GM12878 (cell line): Measurements from ENCODE around the gene FGGY. TPM values are rescaled to one million over a fixed set of nuclear protein-coding genes. Genes with fewer than 3 reads are reported as not detected.

Experiments
- ATAC-seq: fragments of 200-7000 bp; cut with Tn5 transposase; 3 replicates; pipeline ENCODE4 v1.9.1; 2020; ENCODE audit warnings: mild to moderate bottlenecking, moderate library complexity
- BruUV-seq: library from RNA; stranded (reverse); fragments of 400-500 nt; replicated peaks from 2 replicates; lab custom pipeline; 2021; lab: Mats Ljungman, UMichigan
- CTCF ChIA-PET: fragments of 300-600 bp; sonication (Branson Sonifier 250); formaldehyde crosslinking; extraction: SDS; loops from one replicate; lab custom pipeline; 2021; ENCODE audit warnings: inconsistent platforms; lab: Yijun Ruan, JAX
- POLR2A ChIA-PET: fragments of 350-600 bp; formaldehyde crosslinking; extraction: SDS; loops from one replicate; lab custom pipeline; 2021; ENCODE audit warnings: inconsistent platforms; lab: Charles Lee
- RAD21 ChIA-PET: fragments of 300-600 bp; sonication (Branson Sonifier 250); formaldehyde crosslinking; loops from one replicate; lab custom pipeline; 2023; ENCODE audit warnings: antibody characterized with exemption; ENCODE audit not compliant: unreplicated experiment; lab: Charles Lee
- SMC1A ChIA-PET: fragments of 300-600 bp; sonication (Branson Sonifier 250); formaldehyde crosslinking; loops from one replicate; lab custom pipeline; 2023; ENCODE audit not compliant: unreplicated experiment, uncharacterized antibody; lab: Charles Lee
- DNase-seq: peaks from one replicate; pipeline ENCODE4 v3.0.0-alpha.2; 2011; ENCODE audit warnings: low read depth, low spot score
- FAIRE-seq: peaks from 3 replicates; lab custom pipeline; 2011; peaks lifted over from hg19 to GRCh38; lab: Jason Lieb, UNC
- H2AFZ ChIP-seq: 2 replicates; pipeline ENCODE4 v1.6.0; 2011; ENCODE audit warnings: low read depth, low read length, control low read depth; ENCODE audit not compliant: control insufficient read depth
- H3K27ac ChIP-seq: 2 replicates; pipeline ENCODE4 v1.5.1; 2011; ENCODE audit warnings: control low read depth; ENCODE audit not compliant: control insufficient read depth, insufficient read depth
- H3K27me3 ChIP-seq, 2 experiments: replicated peaks in 1 of 2; 2 replicates each; pipeline versions ENCODE4 v1.6.0 to v1.6.1; 2011; ENCODE audit warnings: low read length in 1 of 2; ENCODE audit not compliant: control insufficient read depth in 2 of 2, insufficient read depth in 2 of 2
- H3K36me3 ChIP-seq, 2 experiments: 2 replicates each; pipeline ENCODE4 v1.5.1; 2011; ENCODE audit warnings: low read length in 1 of 2; ENCODE audit not compliant: control insufficient read depth in 2 of 2, insufficient read depth in 2 of 2
- H3K4me1 ChIP-seq: 2 replicates; pipeline ENCODE4 v1.6.1; 2011; ENCODE audit warnings: mild to moderate bottlenecking, low read length, moderate library complexity, mixed read lengths; ENCODE audit not compliant: control insufficient read depth, insufficient read depth
- H3K4me2 ChIP-seq: 2 replicates; pipeline ENCODE4 v1.6.0; 2011; ENCODE audit warnings: control low read depth; ENCODE audit not compliant: control insufficient read depth, insufficient read depth
- H3K4me3 ChIP-seq: fragments of 200-600 bp; sonication (generic); 2 replicates; pipeline ENCODE4 v1.5.1; 2016
- H3K79me2 ChIP-seq: 2 replicates; pipeline ENCODE4 v1.6.0; 2011; ENCODE audit warnings: low read length; ENCODE audit not compliant: control insufficient read depth, insufficient read depth
- H3K9ac ChIP-seq: 2 replicates; pipeline ENCODE4 v1.8.0; 2011; ENCODE audit warnings: low read length, control low read depth, mixed read lengths; ENCODE audit not compliant: control insufficient read depth, insufficient read depth
- H3K9me3 ChIP-seq: replicated peaks from 3 replicates; pipeline ENCODE4 v1.5.1; 2011; ENCODE audit warnings: mild to moderate bottlenecking, low read length; ENCODE audit not compliant: control insufficient read depth, insufficient read depth
- H4K20me1 ChIP-seq: 2 replicates; pipeline ENCODE4 v1.6.0; 2011; ENCODE audit not compliant: control insufficient read depth, insufficient read depth
- CEBPZ ChIP-seq: fragments of 150-350 bp; IDR thresholded peaks from 2 replicates; pipeline ENCODE4 v1.6.1; 2016; ENCODE audit warnings: low read depth, low read length
- RAD21 ChIP-seq: IDR thresholded peaks from 2 replicates; pipeline ENCODE4 v1.6.1; 2011; ENCODE audit warnings: mild to moderate bottlenecking, low read depth, low read length, moderate library complexity; ENCODE audit not compliant: insufficient read depth
- RB1 ChIP-seq: fragments of 450-650 bp; formaldehyde crosslinking; IDR thresholded peaks from 2 replicates; pipeline ENCODE4 v1.6.1; 2017; ENCODE audit warnings: mild to moderate bottlenecking, borderline replicate concordance
- RFX5 ChIP-seq: IDR thresholded peaks from 2 replicates; pipeline ENCODE4 v1.6.1; 2011; ENCODE audit warnings: low read depth, low read length, improper control_type of control experiment
- ZZZ3 ChIP-seq: IDR thresholded peaks from 2 replicates; pipeline ENCODE4 v1.6.1; 2011; ENCODE audit warnings: low read depth; ENCODE audit not compliant: control insufficient read depth, insufficient read length
- WGBS: methylation state at CpG from one replicate; pipeline ENCODE4 v1.1.6; 2016; ENCODE audit warnings: low lambda C conversion rate; ENCODE audit not compliant: insufficient replicate concordance, insufficient coverage; ENCODE audit errors: missing lambda C conversion rate; 5-methylcytosine and 5-hydroxymethylcytosine counted together
- in situ Hi-C: fragments of 300-500 bp; cut with MboI; formaldehyde crosslinking; loops from 9 replicates; pipeline ENCODE4 v1.14.3; 2018; ENCODE audit warnings: mixed read lengths
- intact Hi-C: fragments of 100-400 bp; cut with micrococcal nuclease; formaldehyde crosslinking; loops from one replicate; pipeline ENCODE4 v1.14.2; 2022; ENCODE audit not compliant: unreplicated experiment
- polyA plus RNA-seq, 11 experiments: library from polyadenylated mRNA; depleted of rRNA in 4 of 11; unstranded in 6 of 11; stranded (reverse) in 5 of 11; fragments of >200 nt; fragmentation: Nextera tagmentation in 4 of 11; fragmentation: Illumina TruSeq in 1 of 11; extraction: Ambion mirVana in 4 of 11; extraction: Trizol in 1 of 11; gene quantifications; 1 replicate in 1 of 11; 2 replicates in 10 of 11; pipeline versions ENCODE4 v1.2.1 to v1.2.3, GENCODE V29; 2011 to 2016; ENCODE audit warnings: inconsistent platforms in 2 of 11, missing spikeins in 2 of 11, low read depth in 1 of 11
- total RNA-seq, 4 experiments: library from RNA; depleted of rRNA in 3 of 4; stranded (reverse); fragments of >200 nt in 3 of 4; fragmentation: Illumina TruSeq in 1 of 4; extraction: Trizol in 1 of 4; gene quantifications; 2 replicates each; pipeline versions ENCODE4 v1.2.1 to v1.2.3, GENCODE V29; 2013 to 2021

The FGGY gene
- total and polyA plus RNA-seq, 10 of the 15 experiments (the other 5 are each of a cell fraction or from before 2014, with no cell fraction given): 6.2 to 11.9 (median 7.5) TPM

GRCh38 chr1:59366346-59366745 is 69.5 kb downstream of the FGGY start:
- H4K20me1 ChIP-seq: no peaks in the 10 kb centered on the region
- H3K36me3 ChIP-seq: no peaks in the 10 kb centered on the region
- no peaks in the 10 kb centered on the region for H3K4me1 ChIP-seq
- in situ Hi-C loops: no loop called here
- RAD21 ChIA-PET: no interaction called here
- no peak overlapping the region for H3K9ac ChIP-seq
- H3K27me3 ChIP-seq: no peaks in the 10 kb centered on the region
- H3K79me2 ChIP-seq: no peaks in the 10 kb centered on the region
- no peaks in the 10 kb centered on the region for H3K9me3 ChIP-seq
- ATAC-seq: no peak
- SMC1A ChIA-PET: interaction anchor here (1.0 kb wide), 1 partner anchor 10 kb away, joined by 5 read pairs; no protein-coding TSS in a partner anchor
- H2AFZ ChIP-seq: no peak overlapping the region
- TF ChIP-seq RAD21: no peak
- no peak for TF ChIP-seq RFX5
- TF ChIP-seq ZZZ3: no peak
- no peak for TF ChIP-seq CEBPZ
- TF ChIP-seq RB1: no peak
- intact Hi-C loops: no loop called here
- POLR2A ChIA-PET: no interaction called here
- no peak for FAIRE-seq
- H3K4me3 ChIP-seq: no peak overlapping the region
- no peak overlapping the region for H3K27ac ChIP-seq
- no TSS peak for BruUV-seq
- no peak overlapping the region for H3K4me2 ChIP-seq
- no peak for DNase-seq
- WGBS: 71% methylated on average over 5 of the region's 5 CpGs
- CTCF ChIA-PET: interaction anchor here (1.1 kb wide), 1 partner anchor 14 kb away, joined by 3 read pairs; no protein-coding TSS in a partner anchor
